K562 (cell line): ENCODE measurements around the gene RFPL3. TPM values are rescaled to one million over a fixed set of nuclear protein-coding genes. Genes with fewer than 3 reads are reported as not detected.

Experiments used
- ATAC-seq: fragments of 200-7000 bp; cut with Tn5 transposase; 3 replicates; pipeline ENCODE4 v1.9.1; 2020; ENCODE audit warnings: moderate library complexity
- BruUV-seq: library from RNA; stranded (reverse); fragments of 400-500 nt; replicated peaks from 2 replicates; lab custom pipeline; 2021; lab: Mats Ljungman, UMichigan
- CTCF ChIA-PET: fragments of 300-600 bp; formaldehyde crosslinking; extraction: SDS; loops from one replicate; lab custom pipeline; 2021; ENCODE audit warnings: low intra/inter-chr PET ratio; lab: Yijun Ruan, JAX
- POLR2A ChIA-PET: fragments of 300-600, 350-650 bp; sonication (Branson Sonifier 250); formaldehyde crosslinking; extraction: SDS; loops from one replicate; lab custom pipeline; 2021; ENCODE audit warnings: antibody characterized with exemption, inconsistent platforms; lab: Yijun Ruan, JAX
- DNase-seq, 4 experiments: peaks; one replicate each; pipeline versions ENCODE4 v3.0.0 to v3.0.0-alpha.2; 2011 to 2018; ENCODE audit warnings: low spot score in 3 of 4, mixed read lengths in 3 of 4; ENCODE audit errors: extremely low read depth in 1 of 4
- FAIRE-seq: peaks from 2 replicates; lab custom pipeline; 2011; peaks lifted over from hg19 to GRCh38; lab: Jason Lieb, UNC
- H2AFZ ChIP-seq: 2 replicates; pipeline ENCODE4 v1.6.0; 2011; ENCODE audit warnings: low read depth, low read length, control low read depth, inconsistent platforms
- H3K27ac ChIP-seq: fragments of 200-600 bp; 3 replicates; pipeline ENCODE4 v1.8.0; 2011; ENCODE audit warnings: low read depth, mild to moderate bottlenecking, control low read depth, inconsistent platforms, low read length, moderate library complexity, mixed read lengths; ENCODE audit errors: extremely low read depth
- H3K27me3 ChIP-seq, 2 experiments: fragments of 300-600 bp in 1 of 2; 2 replicates in 1 of 2; 3 replicates in 1 of 2; pipeline versions ENCODE4 v1.6.0 to v1.8.0; 2011; ENCODE audit warnings: inconsistent platforms in 2 of 2, low read length in 2 of 2, mild to moderate bottlenecking in 1 of 2, mixed read lengths in 1 of 2, moderate library complexity in 1 of 2; ENCODE audit not compliant: control insufficient read depth in 2 of 2, insufficient read depth in 2 of 2
- H3K36me3 ChIP-seq: fragments of 300-600 bp; 3 replicates; pipeline ENCODE4 v1.8.0; 2011; ENCODE audit warnings: mild to moderate bottlenecking, low read length, inconsistent platforms; ENCODE audit not compliant: control insufficient read depth, insufficient read depth
- H3K4me1 ChIP-seq, 2 experiments: fragments of 200-600 bp in 1 of 2; replicated peaks in 1 of 2; 2 replicates in 1 of 2; 3 replicates in 1 of 2; pipeline versions ENCODE4 v1.5.1 to v1.8.0; 2011; ENCODE audit warnings: inconsistent platforms in 2 of 2, low read length in 2 of 2, mild to moderate bottlenecking in 1 of 2, mixed read lengths in 1 of 2, moderate library complexity in 1 of 2; ENCODE audit not compliant: control insufficient read depth in 2 of 2, insufficient read depth in 2 of 2
- H3K4me2 ChIP-seq: 2 replicates; pipeline ENCODE4 v1.6.1; 2011; ENCODE audit warnings: low read length, control low read depth, inconsistent platforms, mixed read lengths; ENCODE audit not compliant: insufficient read depth
- H3K4me3 ChIP-seq: fragments of 200-600 bp; sonication (generic), shearing (Covaris generic); 2 replicates; pipeline ENCODE4 v1.5.1; 2016; ENCODE audit warnings: control low read depth, inconsistent platforms
- H3K79me2 ChIP-seq: fragments of 200-600 bp; 3 replicates; pipeline ENCODE4 v1.8.0; 2011; ENCODE audit warnings: low read length, inconsistent platforms; ENCODE audit not compliant: control insufficient read depth, insufficient read depth
- H3K9ac ChIP-seq, 2 experiments: 2 replicates each; pipeline versions ENCODE4 v1.6.0 to v1.6.1; 2011; ENCODE audit warnings: low read depth in 2 of 2, low read length in 2 of 2, control low read depth in 1 of 2, inconsistent platforms in 1 of 2, mild to moderate bottlenecking in 1 of 2, mixed read lengths in 1 of 2; ENCODE audit not compliant: insufficient read depth in 1 of 2
- H3K9me1 ChIP-seq: one replicate; pipeline ENCODE4 v1.6.0; 2011; ENCODE audit warnings: inconsistent platforms, mild to moderate bottlenecking, low read length, moderate library complexity; ENCODE audit not compliant: control insufficient read depth, insufficient read depth
- H3K9me3 ChIP-seq: replicated peaks from 2 replicates; pipeline ENCODE4 v1.5.1; 2011; ENCODE audit warnings: low read depth, low read length, inconsistent platforms; ENCODE audit not compliant: control insufficient read depth, insufficient read depth
- H4K20me1 ChIP-seq: replicated peaks from 2 replicates; pipeline ENCODE4 v1.6.1; 2011; ENCODE audit warnings: low read length, inconsistent platforms, mixed read lengths; ENCODE audit not compliant: control insufficient read depth, insufficient read depth
- ATF3 ChIP-seq, 2 experiments: fragments of 450-650 bp in 1 of 2; sonication (generic) in 1 of 2; formaldehyde crosslinking in 1 of 2; IDR thresholded peaks in 1 of 2; conservative IDR thresholded peaks in 1 of 2; 2 replicates each; pipeline versions ENCODE4 v1.6.1 to v1.8.1; 2016 to 2023; ENCODE audit warnings: mild to moderate bottlenecking in 2 of 2, moderate library complexity in 2 of 2, inconsistent platforms in 1 of 2, missing genetic modification reagents in 1 of 2
- HLTF ChIP-seq: fragments of 450-650 bp; IDR thresholded peaks from 2 replicates; pipeline ENCODE4 v1.6.1; 2016
- MAX ChIP-seq: sonication (generic); formaldehyde crosslinking; IDR thresholded peaks from 2 replicates; pipeline ENCODE4 v1.9.0; 2022; ENCODE audit warnings: mild to moderate bottlenecking, missing genetic modification reagents
- SRSF7 ChIP-seq: fragments of 200-400 bp; formaldehyde crosslinking; optimal IDR thresholded peaks from 2 replicates; pipeline ENCODE3; 2017; ENCODE audit warnings: mild to moderate bottlenecking, low read depth, low read length
- TCF7L2 ChIP-seq: fragments of 150-350 bp; IDR thresholded peaks from 2 replicates; pipeline ENCODE4 v1.6.1; 2016; ENCODE audit warnings: low read depth, mild to moderate bottlenecking, low read length, moderate library complexity
- ZNF165 ChIP-seq: fragments of 250-450 bp; sonication (Bioruptor Pico); IDR thresholded peaks from 2 replicates; pipeline ENCODE4 v1.4.0; 2020; ENCODE audit warnings: borderline replicate concordance
- ZNF57 ChIP-seq: fragments of 450-650 bp; formaldehyde crosslinking; IDR thresholded peaks from 2 replicates; pipeline ENCODE4 v1.4.0; 2020; ENCODE audit warnings: mild to moderate bottlenecking, moderate library complexity
- WGBS: fragments of 100-300 bp; shearing (Covaris generic); methylation state at CpG from one replicate; pipeline ENCODE4 v1.1.6; 2016; ENCODE audit warnings: low coverage, mixed read lengths; ENCODE audit not compliant: insufficient coverage; ENCODE audit errors: missing lambda C conversion rate; 5-methylcytosine and 5-hydroxymethylcytosine counted together
- in situ Hi-C: fragments of 300-500 bp; cut with MboI; formaldehyde crosslinking; loops from 4 replicates; pipeline ENCODE4 v1.15.0; 2018; ENCODE audit warnings: inconsistent platforms, mixed read lengths
- intact Hi-C: fragments of 100-400 bp; cut with micrococcal nuclease; formaldehyde crosslinking; loops from 2 replicates; pipeline ENCODE4 v1.14.2; 2022
- polyA plus RNA-seq, 8 experiments: library from polyadenylated mRNA; depleted of rRNA in 4 of 8; stranded (reverse) in 5 of 8; unstranded in 3 of 8; fragments of >200 nt; fragmentation: Nextera tagmentation in 2 of 8; fragmentation: Illumina TruSeq in 1 of 8; extraction: Ambion mirVana in 2 of 8; extraction: Trizol in 1 of 8; gene quantifications; 2 replicates each; pipeline versions ENCODE4 v1.2.1 to v1.2.3, GENCODE V29; 2011 to 2014; ENCODE audit warnings: inconsistent platforms in 1 of 8, missing spikeins in 1 of 8
- total RNA-seq, 7 experiments: library from RNA; depleted of rRNA in 6 of 7; stranded (reverse); fragments of >200 nt in 6 of 7; fragmentation: Illumina TruSeq in 2 of 7; extraction: Trizol in 2 of 7; gene quantifications; 2 replicates each; pipeline versions ENCODE4 v1.2.1 to v1.2.3, GENCODE V29; 2011 to 2021; ENCODE audit warnings: low replicate concordance in 1 of 7
- TF ChIP-seq, protein P1 (sequence below): fragments of 200-800 bp; sonication (Bioruptor generic); IDR thresholded peaks from 2 replicates; pipeline ENCODE4 v1.6.1; 2017; ENCODE audit warnings: missing genetic modification characterization, missing compliant biosample characterization

The RFPL3 gene
- total and polyA plus RNA-seq, 9 of the 15 experiments (the other 6 are each of a cell fraction or from before 2014, with no cell fraction given), result not detected

DNA sequence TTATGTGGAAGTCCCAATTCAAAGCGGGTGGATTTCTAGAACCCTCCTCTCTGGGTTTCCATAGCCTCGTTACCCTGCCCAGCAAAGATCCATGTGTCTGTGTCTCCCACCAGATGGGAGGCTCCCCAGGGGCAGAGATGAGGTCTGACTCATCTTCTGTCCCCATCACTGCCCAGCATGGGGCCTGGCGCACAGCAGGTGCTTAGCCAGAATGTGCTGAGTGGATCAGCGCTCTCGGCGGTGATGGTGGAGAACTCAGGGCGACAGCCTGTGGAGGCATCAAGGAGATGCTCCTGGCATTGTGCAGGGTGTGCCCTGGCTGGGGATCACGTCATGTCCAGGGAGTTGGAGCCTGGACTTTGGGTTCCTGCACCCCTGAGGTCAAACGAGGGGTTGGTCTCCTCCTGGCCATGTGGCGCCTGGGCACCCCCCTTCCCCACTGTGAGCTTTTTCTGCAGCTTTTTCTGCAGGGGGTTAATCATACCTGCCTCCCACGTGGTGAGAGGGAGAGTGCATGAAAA is 46.1 kb upstream of the RFPL3 start:
- no peaks in the 10 kb centered on the region for H4K20me1 ChIP-seq
- ChIA-PET CTCF (no interaction called here), POLR2A (no interaction called here)
- H3K9ac ChIP-seq, result no peak overlapping the region
- H3K79me2 ChIP-seq, result no peaks in the 10 kb centered on the region
- TF ChIP-seq SRSF7 (no peak), HLTF (no peak), MAX (no peak), ATF3 (IDR thresholded peaks at IDR 0.05) (no peak), ATF3 (CRISPR knock-in tag; conservative IDR thresholded peaks at IDR 0.05) (no peak), TCF7L2 (no peak), ZNF57 (CRISPR knock-in tag) (no peak), ZNF165 (no peak)
- TF ChIP-seq, protein P1, sequence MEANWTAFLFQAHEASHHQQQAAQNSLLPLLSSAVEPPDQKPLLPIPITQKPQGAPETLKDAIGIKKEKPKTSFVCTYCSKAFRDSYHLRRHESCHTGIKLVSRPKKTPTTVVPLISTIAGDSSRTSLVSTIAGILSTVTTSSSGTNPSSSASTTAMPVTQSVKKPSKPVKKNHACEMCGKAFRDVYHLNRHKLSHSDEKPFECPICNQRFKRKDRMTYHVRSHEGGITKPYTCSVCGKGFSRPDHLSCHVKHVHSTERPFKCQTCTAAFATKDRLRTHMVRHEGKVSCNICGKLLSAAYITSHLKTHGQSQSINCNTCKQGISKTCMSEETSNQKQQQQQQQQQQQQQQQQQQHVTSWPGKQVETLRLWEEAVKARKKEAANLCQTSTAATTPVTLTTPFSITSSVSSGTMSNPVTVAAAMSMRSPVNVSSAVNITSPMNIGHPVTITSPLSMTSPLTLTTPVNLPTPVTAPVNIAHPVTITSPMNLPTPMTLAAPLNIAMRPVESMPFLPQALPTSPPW, result no peak
- no peaks in the 10 kb centered on the region for H3K9me3 ChIP-seq
- no peak overlapping the region for H3K4me2 ChIP-seq
- DNase-seq, result no peak
- no peak overlapping the region for H3K4me3 ChIP-seq
- H3K9me1 ChIP-seq, result no peaks in the 10 kb centered on the region
- no peak for ATAC-seq
- no peak overlapping the region for H2AFZ ChIP-seq
- no peaks in the 10 kb centered on the region for H3K36me3 ChIP-seq
- in situ Hi-C loops (no loop called here), intact Hi-C loops (no loop called here)
- no peak for FAIRE-seq
- no TSS peak for BruUV-seq
- no peaks in the 10 kb centered on the region; a peak in 1 of 5 replicates for H3K4me1 ChIP-seq
- H3K27ac ChIP-seq, result no peak overlapping the region
- H3K27me3 ChIP-seq, result no peaks in the 10 kb centered on the region; a peak in 1 of 5 replicates
- 3% methylated on average over 8 of the region's 11 CpGs for WGBS
